GM18505 (cell line): ENCODE data around the gene KCND3.

ENCODE experiments used
- ATAC-seq: cut with Tn5 transposase; IDR thresholded peaks from one replicate; pipeline ENCODE4 v1.9.1; 2021; ENCODE audit not compliant: unreplicated experiment
- POLR2A ChIP-seq: IDR thresholded peaks from 4 replicates; pipeline ENCODE4 v1.6.1; 2011; ENCODE audit warnings: borderline replicate concordance; ENCODE audit not compliant: insufficient read depth, insufficient read length; ENCODE audit errors: extremely low read depth

KCND3 gene

GRCh38 chr1:111908011-111908621 is 81.4 kb downstream of the KCND3 start:
- TF ChIP-seq POLR2A: no peak
- ATAC-seq: no peak

- ATAC-seq: no peak
- TF ChIP-seq POLR2A: no peak
Observed at GRCh38 chr1:111907321-111907720, 82.1 kb downstream of the KCND3 start.

- no peak for ATAC-seq
- TF ChIP-seq POLR2A: no peak
Observed at GRCh38 chr1:111906816-111907215, 82.7 kb downstream of the KCND3 start.

GRCh38 chr1:111906111-111906510 is 83.4 kb downstream of the KCND3 start:
- ATAC-seq: no peak
- TF ChIP-seq POLR2A: no peak

- ATAC-seq: no peak
- TF ChIP-seq POLR2A: no peak
Observed at GRCh38 chr1:111904478-111905218, 84.8 kb downstream of the KCND3 start.

- no peak for ATAC-seq
- TF ChIP-seq POLR2A: no peak
Observed at GRCh38 chr1:111903871-111904449, 85.5 kb downstream of the KCND3 start.

GRCh38 chr1:111903148-111903870 is 86.2 kb downstream of the KCND3 start:
- no peak for ATAC-seq
- TF ChIP-seq POLR2A: no peak

GRCh38 chr1:111895469-111895868 is 94.0 kb downstream of the KCND3 start:
- TF ChIP-seq POLR2A: no peak
- ATAC-seq: no peak

- no peak for ATAC-seq
- TF ChIP-seq POLR2A: no peak
Observed at GRCh38 chr1:111895017-111895416, 94.5 kb downstream of the KCND3 start.

- ATAC-seq: no peak
- TF ChIP-seq POLR2A: no peak
Observed at GRCh38 chr1:111894497-111894896, 95.0 kb downstream of the KCND3 start.

- ATAC-seq: no peak
- TF ChIP-seq POLR2A: no peak
Observed at GRCh38 chr1:111891566-111891965, 97.9 kb downstream of the KCND3 start.

GRCh38 chr1:111888740-111889376 is 100.6 kb downstream of the KCND3 start:
- no peak for ATAC-seq
- no peak for TF ChIP-seq POLR2A

- no peak for ATAC-seq
- TF ChIP-seq POLR2A: no peak
Observed at GRCh38 chr1:111887875-111888274, 101.6 kb downstream of the KCND3 start.
